Fibroblast of gingiva (primary cell): ENCODE measurements around the gene IRF7.

Experiments used
- DNase-seq: peaks from one replicate; pipeline ENCODE4 v3.0.0-alpha.2; 2011; ENCODE audit warnings: low read depth

Gene IRF7

DNA sequence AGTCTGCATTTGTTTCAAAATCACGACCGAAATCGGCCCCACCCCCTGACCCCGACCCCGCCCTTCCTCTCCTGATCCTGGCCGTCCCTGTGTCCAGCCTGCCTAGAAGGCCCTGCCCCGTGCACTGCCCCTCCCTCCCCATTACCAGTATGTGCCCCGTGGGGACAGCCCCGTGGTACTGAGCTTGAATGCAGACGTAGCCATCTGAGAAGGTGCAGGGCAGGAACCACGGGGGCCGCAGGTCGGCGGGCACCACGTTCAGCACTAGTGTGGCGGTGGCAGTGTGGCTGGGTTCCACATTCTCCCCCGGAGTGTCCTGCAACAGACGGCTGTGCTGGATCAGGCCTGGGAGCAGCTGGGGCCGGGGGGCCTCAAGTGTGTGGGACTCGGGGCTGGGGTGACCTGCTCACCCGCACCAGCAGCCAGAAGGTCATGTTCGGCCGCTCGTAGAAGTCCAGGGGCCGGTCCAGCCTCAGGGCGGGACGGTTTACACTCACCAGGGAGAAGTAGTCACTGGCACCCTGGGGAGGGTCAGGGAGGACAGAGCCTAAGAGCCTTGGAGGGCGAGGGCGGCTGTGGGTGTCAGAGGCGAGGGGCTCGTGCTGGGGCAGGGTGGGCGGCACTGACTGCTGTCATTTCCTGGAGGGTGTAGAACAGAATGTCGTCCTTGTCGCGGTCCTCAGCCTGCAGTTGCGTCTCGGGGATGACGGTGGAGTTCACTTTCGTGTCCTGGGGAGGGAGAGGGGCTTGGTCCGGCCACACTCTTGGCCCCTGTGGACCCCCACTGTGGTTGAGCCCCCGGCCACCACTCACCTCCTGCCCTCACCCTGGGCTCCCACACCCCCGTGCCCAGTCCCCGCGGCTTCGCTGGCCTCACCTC lies 5.4 kb upstream of the IRF7 start:
- no peak for DNase-seq

- no peak for DNase-seq
Observed at GRCh38 chr11:620201-620600, 4.5 kb upstream of the IRF7 start.

GRCh38 chr11:619628-620050 lies 3.9 kb upstream of the IRF7 start:
- DNase-seq = no peak

DNA sequence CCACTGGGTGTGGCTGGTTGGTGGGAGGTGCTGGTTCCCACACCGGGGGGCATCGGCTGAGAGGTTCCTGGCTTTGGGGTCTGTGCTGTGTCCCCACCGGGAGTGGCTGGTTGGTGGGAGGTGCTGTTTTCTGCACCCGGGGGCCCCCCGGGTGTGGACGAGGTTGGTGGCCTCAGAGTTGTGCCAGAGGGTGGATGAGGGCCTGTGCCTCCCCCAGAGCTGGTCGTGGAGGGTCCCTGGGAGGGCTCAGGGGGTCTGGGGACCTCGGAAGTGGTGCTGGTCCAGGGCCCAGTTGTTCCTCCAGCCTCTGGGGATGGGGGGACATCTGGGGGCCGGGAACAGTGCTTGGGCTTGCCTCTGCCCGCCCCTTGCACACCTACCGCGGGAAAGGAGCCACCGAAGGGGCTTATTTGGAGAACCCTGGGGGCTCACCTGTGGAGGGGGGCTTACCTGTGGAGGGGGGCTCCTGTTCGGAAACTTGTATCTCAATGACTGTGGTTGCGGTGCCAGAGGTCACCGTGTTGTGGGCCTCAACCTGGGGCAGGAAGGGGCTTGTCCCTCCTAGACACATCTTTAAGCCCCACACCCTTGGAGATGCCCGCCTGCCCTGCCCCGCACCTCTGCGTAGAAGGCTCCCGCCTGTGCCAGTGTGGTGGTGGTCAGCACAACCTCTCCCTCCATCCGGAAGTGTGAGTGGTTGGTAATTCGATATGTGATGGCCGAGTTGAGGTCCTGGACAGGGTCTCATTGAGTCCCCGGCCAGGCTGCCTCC lies 3.3 kb upstream of the IRF7 start:
- DNase-seq = no peak

DNA sequence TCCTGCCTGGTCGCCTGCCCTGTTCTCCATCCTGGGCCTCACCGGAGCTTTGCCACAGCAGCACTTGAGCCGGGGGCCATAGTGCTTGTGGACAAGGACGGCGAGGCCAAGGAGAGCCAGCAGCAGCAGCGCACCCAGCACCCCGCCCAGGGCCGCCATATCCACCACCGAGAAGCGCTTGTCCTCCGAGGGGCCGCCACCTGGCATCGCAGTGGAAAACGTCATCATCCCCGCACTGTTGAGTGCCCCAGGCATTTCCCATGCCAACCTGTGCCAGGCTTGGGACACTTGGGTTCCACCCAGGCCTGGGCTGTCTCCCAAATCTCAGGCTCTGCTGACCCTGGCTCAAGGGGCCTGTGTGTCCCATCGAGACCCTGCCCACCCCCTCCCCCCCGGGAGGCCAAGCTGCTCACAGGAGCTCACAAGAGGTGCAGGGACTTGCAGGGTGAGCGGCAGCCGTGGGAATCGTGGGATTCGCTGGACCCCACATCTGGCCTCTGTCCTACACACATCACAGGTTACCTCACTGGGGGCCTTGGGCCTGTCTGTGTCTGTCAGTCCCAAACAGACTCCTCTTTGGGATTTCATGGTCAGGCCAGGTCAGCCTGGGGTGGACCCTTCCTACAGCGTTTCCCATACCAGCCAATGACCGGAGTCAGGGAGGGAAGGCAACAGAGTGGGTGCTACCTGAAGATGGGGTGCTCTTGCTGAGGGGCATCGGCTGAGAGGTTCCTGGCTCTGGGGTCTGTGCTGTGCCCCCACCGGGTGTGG lies 2.3 kb upstream of the IRF7 start:
- no peak for DNase-seq

DNA sequence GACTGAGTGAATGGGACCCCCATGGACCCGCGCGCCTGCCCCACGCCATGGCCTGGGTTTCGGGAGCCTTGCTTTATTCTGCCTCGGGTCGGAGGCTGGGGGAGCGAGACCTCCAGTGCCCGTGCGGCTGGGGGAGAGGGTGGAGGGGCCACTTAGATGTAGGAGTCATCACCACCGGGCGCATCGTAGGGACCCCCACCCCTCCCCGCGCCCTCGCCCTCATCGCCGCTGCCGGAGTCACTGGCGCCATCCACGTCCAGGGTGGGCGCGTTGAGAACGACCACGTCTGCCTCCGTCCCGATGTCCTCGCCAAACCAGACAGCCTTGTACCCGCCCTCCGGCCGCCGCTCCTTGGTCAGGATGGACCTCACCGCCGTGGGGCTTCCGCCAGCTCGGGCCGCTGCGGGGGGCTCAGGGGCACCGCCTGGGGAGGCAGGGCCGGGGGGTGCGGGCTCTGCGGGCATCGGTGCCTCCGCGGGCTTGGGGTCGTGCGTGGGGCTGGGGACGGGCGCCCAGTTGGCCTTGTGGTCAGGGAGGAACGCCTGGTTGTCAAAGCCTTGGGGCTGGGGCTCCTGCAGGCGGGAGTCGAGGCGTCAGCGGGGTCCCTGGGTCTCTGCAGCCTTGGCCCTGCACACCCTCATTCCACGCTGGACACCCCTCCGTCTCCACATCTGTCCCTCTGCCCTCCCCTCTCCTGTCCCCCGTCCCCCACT lies 1.6 kb upstream of the IRF7 start:
- no peak for DNase-seq

DNA sequence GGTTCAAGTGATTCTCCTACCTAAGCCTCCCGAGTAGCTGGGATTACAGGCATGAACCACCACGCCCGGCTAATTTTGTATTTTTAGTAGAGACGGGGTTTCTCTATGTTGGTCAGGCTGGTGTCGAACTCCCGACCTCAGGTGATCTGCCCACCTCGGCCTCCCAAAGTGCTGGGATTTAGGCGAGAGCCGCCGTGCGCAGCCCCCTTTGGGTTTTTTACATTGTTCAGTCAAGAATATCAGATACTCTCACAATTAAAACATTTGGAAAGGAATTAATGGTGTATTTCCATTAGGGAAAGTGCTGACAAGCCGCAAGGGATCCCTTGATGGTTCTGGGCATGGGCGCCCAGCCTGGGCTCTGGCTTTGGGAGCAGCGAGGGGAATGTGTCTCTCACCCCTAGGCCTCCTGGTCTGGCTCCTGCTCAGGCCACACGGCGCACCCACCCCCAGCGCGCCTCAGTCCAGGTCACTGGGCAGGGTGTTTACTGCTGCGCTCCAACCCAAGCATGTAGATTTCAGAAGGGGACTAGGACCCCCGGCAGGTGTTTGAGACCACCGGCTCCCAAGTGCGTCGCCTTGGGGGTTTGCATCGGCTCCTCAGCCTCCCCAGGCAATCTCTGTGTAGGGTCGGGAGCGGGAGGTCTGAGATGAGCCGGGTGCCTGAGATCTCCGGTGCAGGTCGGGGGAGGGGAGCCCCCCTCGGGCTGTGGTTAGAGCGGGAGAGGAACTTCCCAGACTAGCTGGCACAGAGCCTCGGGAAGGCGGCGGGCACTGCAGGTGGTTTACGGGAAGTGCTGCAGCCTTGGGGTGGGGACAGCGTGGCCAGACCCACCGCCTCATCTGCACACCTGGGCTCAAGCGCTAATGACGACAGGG lies 809 bp upstream of the IRF7 start:
- DNase-seq = no peak

- DNase-seq = no peak
Observed at GRCh38 chr11:614623-615503, 887 bp downstream of the IRF7 start.

DNA sequence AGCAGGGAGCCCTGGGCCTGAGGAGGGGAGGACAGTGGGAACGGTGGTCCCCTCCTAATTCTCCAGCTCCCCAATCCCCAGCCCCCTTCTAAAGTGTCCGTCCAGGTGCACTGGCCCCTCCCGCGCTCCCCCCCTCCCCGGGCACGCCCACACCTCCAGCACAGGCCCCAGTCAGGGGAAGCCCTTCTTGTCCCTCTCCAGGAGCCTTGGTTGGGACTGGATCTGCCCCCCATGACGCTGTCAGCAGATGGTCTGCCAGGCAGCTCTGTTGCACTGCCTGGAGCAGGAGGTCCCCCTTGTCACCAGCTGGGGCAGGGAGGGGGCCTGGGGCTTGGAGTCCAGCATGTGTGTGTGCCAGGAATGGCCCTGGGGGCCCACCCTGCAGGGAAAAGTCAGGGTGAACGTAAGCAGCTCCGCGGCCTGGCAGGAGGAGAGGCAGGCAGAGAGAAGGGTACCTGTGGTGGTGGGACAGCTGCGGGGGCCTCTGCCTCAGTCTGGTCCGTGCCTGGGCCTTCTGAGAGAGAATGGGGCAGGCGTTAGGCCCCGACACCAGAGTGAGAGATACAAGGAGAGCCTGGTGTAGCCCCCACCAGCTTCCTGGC lies 1.6 kb downstream of the IRF7 start:
- no peak for DNase-seq

- DNase-seq = peak; percentile 26
Observed at GRCh38 chr11:613369-613968, 2.3 kb downstream of the IRF7 start.

DNA sequence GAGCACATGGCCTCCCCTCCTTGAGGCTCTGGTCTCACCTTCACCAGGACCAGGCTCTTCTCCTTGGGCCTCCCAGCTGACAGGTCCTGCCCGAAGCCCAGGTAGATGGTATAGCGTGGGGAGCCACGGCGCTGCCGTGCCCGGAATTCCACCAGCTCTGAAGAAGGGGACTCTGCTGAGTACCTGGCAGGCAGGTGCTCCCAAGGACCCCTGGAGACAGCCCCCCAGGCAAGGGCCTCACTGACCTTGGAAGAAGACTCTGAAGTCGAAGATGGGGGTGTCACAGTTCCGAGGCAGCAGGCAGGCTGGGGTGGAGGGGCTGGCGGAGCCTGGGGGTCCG lies 2.8 kb downstream of the IRF7 start:
- no peak for DNase-seq

GRCh38 chr11:612201-612960 lies 3.4 kb downstream of the IRF7 start:
- peak; percentile 24 for DNase-seq

- no peak for DNase-seq
Observed at GRCh38 chr11:611001-611996, 4.5 kb downstream of the IRF7 start.

DNA sequence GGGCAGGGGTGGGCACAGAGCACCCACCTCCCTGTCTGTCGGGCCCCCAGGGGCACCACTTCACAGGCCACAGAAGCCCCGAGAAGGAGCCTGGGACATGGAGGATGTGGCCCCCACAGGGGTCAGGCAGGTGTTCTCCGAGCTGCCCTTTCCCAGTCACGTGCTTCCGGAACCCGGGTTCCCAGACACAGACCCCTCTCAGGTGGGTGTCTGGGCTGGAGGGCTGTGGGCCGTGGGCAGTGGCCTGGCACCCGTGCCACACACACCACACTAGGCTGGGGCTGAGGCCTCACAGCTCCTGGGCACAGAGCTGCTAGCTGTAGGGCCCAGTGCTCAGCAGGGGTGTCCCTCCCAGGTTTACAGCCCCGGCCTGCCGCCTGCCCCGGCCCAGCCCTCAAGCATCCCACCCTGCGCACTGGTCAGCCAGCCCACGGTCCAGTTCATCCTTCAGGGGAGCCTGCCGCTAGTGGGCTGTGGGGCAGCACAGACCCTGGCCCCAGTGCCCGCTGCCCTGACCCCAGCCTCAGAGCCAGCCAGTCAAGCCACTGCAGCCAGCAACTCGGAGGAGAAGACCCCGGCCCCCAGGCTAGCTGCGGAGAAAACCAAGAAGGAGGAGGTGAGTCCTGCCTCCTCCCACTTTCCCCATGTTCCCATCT lies 5.5 kb downstream of the IRF7 start:
- no peak for DNase-seq

DNA sequence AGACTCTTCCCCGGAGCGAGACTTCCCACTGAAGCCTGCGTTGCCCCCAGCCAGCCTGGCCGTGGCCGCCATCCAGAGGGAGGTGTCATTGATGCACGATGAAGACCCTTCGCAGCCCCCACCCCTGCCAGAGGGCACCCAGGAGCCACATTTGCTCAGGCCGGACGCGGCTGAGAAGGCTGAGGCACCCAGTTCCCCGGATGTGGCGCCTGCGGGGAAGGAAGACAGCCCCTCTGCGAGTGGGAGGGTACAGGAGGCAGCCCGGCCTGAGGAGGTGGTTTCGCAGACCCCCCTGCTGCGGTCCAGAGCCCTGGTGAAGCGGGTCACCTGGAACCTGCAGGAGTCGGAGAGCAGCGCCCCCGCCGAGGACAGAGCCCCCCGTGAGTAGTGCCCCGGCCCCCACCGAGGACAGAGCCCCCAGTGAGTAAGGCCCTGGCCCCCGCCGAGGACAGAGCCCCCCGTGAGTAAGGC lies 6.4 kb downstream of the IRF7 start:
- no peak for DNase-seq

- no peak for DNase-seq
Observed at GRCh38 chr11:608791-609251, 6.9 kb downstream of the IRF7 start.
